ENCODE results near the gene AKAP8L.
"Not testable (repeated sequence)": the region's sequence is repeated elsewhere in the genome, so short reads cannot be mapped to it uniquely, and the experiment has no call there.

DNA sequence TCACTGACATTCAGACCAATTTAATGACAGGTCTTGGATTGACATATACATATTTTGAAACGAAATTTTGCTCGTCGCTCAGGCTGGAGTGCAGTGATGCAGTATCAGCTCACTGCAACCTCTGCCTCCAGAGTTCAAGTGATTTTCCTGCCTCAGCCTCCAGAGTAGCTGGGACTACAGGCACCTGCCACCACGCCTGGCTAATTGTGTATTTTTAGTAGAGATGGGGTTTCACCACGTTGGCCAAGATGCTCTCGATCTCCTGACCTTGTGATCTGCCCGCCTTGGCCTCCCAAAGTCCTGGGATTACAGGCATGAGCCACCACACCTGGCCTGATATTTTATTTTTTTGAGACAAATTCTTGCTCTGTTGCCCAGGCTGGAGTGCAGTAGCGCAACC lies 66.3 kb downstream of the AKAP8L start:
- TF ChIP-seq, protein P1, sequence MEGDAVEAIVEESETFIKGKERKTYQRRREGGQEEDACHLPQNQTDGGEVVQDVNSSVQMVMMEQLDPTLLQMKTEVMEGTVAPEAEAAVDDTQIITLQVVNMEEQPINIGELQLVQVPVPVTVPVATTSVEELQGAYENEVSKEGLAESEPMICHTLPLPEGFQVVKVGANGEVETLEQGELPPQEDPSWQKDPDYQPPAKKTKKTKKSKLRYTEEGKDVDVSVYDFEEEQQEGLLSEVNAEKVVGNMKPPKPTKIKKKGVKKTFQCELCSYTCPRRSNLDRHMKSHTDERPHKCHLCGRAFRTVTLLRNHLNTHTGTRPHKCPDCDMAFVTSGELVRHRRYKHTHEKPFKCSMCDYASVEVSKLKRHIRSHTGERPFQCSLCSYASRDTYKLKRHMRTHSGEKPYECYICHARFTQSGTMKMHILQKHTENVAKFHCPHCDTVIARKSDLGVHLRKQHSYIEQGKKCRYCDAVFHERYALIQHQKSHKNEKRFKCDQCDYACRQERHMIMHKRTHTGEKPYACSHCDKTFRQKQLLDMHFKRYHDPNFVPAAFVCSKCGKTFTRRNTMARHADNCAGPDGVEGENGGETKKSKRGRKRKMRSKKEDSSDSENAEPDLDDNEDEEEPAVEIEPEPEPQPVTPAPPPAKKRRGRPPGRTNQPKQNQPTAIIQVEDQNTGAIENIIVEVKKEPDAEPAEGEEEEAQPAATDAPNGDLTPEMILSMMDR (conservative IDR thresholded peaks at IDR 0.05; ENCODE audit: low read length), result not testable (repeated sequence)
- TF ChIP-seq EZH2phosphoT487 (IDR thresholded peaks at IDR 0.05; ENCODE audit: borderline replicate concordance), result not testable (repeated sequence)

Measured in Loucy (cell line).